Astrocyte of the spinal cord (primary cell): ENCODE measurements around the gene RPS6KC1.
"Not testable (repeated sequence)": the region's sequence is repeated elsewhere in the genome, so short reads cannot be mapped to it uniquely, and the experiment has no call there.

Experiments used
- DNase-seq: peaks from one replicate; pipeline ENCODE4 v3.0.0; 2011; ENCODE audit warnings: low read depth, low spot score
- H3K4me3 ChIP-seq: 2 replicates; pipeline ENCODE4 v1.5.1; 2011; ENCODE audit warnings: low read depth, mild to moderate bottlenecking, low read length, moderate library complexity
- in situ Hi-C: cut with HindIII; loops from 2 replicates; pipeline ENCODE4 v1.10.0; 2017; ENCODE audit warnings: low sequenced_read_pairs
- TF ChIP-seq, protein P1 (sequence below): IDR thresholded peaks from 2 replicates; pipeline ENCODE4 v1.5.1; 2012; ENCODE audit warnings: low read depth, mild to moderate bottlenecking, low read length, inconsistent platforms

RPS6KC1 gene

DNA sequence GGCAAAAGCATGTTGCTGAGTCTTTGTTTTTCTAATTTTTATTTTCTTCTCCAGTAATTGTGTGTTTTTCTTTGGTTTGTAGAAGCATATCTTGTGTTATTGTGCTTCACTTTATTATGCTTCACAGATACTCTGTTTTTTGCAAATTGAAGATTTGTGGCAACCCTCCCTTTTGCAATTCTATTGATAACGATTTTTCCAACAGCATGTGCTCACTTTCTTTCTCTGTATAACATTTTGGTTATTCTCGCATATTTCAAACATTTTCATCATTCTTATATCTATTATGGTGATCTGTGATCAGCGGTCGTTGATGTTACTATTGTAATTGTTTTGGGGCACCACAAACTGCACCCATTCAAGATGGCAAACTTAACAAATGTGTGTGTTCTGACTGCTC, 31.6 kb upstream of the RPS6KC1 start:
- TF ChIP-seq, protein P1, sequence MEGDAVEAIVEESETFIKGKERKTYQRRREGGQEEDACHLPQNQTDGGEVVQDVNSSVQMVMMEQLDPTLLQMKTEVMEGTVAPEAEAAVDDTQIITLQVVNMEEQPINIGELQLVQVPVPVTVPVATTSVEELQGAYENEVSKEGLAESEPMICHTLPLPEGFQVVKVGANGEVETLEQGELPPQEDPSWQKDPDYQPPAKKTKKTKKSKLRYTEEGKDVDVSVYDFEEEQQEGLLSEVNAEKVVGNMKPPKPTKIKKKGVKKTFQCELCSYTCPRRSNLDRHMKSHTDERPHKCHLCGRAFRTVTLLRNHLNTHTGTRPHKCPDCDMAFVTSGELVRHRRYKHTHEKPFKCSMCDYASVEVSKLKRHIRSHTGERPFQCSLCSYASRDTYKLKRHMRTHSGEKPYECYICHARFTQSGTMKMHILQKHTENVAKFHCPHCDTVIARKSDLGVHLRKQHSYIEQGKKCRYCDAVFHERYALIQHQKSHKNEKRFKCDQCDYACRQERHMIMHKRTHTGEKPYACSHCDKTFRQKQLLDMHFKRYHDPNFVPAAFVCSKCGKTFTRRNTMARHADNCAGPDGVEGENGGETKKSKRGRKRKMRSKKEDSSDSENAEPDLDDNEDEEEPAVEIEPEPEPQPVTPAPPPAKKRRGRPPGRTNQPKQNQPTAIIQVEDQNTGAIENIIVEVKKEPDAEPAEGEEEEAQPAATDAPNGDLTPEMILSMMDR = no peak
- in situ Hi-C loops = no loop called here
- H3K4me3 ChIP-seq = no peak overlapping the region
- no peak for DNase-seq

DNA sequence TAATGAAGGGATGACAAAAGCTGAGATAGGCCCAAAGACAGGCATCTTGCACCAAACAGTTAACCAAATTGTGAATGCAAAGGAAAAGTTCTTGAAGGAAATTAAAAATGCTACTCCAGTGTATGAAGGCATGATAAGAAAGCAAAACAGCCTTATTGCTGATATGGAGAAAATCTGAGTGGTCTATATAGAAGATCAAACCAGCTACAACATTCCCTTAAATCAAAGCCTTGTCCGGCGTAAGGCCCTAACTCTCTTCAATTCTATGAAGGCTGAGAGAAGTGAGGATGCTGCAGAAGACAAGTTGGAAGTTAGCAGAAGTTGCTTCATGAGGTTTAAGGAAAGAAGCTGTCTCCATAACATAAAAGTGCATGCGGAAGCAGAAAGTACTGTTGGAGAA, 31.0 kb upstream of the RPS6KC1 start:
- in situ Hi-C loops = no loop called here
- no peak for DNase-seq
- no peak overlapping the region for H3K4me3 ChIP-seq
- TF ChIP-seq, protein P1 = no peak

DNA sequence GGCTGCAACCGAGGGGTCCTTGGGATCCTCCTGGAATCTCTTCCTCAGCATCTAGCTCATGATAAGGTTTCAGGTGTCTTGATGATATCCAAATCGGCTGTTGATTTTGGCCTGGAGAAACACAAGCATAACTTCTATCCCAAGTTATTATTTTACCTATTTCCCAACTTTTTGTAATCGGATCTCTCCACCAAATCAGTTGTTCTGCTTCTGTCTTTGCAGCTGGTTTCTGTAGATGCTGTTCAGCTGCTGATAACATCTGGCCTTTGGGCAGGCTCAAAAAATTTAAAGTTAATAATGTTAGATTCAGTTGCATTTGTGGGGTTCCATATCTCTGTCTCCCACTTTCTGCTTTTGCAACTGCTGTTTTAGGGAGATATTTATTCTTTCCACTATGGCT, 24.0 kb upstream of the RPS6KC1 start:
- in situ Hi-C loops, DNase-seq, H3K4me3 ChIP-seq: not testable (repeated sequence)

DNA sequence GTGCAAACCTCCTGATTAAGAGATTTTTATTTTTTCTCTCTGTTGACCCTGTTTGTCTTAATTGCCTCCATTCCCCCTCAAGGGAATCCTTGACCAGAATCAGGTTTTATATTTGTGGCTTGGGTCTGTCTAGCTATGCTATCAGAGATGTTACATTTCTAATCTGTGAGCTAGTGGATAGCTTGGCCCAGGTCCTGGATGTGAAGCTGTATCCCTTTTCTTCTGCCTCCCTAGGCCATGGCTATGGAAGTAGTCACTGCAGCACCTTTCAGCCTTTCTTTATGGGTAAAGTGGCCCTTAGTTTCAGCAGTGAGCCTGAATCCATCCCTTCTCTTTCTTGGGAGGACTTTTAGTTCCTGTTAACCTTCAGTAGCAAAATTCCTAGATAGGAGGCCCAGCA, 18.4 kb upstream of the RPS6KC1 start:
- in situ Hi-C loops = no loop called here
- H3K4me3 ChIP-seq = no peak overlapping the region
- no peak for DNase-seq
- TF ChIP-seq, protein P1 = no peak

DNA sequence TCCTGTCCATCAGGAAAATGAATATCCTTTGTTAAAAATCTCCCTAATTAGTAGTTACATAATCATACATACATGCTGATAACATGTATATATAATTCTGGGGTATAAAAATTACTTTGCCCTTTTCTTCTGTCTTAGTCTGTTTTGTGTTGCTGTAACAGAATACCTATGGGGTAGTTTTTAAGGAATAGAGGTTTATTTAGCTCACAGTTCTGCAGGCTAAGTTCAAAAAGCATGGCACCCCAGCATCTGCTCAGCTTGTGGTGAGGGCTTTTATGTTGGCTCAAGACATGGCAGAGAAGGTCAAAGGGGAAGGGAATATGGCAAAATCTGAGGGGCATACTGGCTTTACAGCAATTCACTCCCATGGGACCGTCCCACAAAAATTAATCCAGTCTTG, 16.3 kb upstream of the RPS6KC1 start:
- in situ Hi-C loops = no loop called here
- H3K4me3 ChIP-seq = no peak overlapping the region
- TF ChIP-seq, protein P1 = no peak
- DNase-seq = no peak

DNA sequence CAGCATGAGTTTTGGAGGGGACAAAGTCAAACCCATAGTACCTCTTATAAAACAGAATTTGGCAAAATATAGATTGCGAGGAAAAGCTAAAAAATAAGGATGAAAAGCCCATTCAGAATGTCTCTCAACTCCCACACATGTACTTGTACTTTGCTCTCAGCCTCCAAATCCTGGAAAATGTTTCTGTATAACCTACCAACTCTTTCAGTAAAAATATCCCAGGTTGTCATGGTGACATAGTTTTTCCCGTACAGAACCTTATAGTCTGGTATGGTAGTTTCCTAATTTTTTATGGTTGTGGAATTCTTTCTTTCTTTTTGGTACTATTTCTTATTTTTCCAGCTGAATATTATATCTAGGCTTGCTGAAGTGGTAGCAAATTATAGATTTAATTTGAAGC, 15.5 kb upstream of the RPS6KC1 start:
- DNase-seq = no peak

DNA sequence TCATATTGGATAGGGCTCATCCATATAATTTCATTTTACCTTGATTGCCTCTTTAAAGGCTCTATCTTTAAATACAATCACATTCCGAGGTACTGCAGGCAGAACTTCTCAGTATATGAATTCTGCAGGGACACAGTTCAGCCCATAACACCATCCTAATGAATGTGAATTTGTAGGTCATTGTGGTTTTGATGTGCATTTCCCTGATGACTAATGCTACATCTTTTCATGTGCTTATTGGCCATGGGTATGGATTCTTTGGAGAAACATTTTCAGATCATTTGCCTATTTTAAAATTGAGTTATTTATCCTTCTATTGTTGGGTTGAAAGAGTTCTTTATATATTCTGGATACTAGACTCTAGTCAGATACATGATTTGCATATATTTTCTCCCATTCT, 9.6 kb upstream of the RPS6KC1 start:
- TF ChIP-seq, protein P1 = no peak
- H3K4me3 ChIP-seq = no peak overlapping the region
- DNase-seq = peak; percentile 70
- in situ Hi-C loops = no loop called here

More for the DNA sequence above, 15.5 kb upstream of the RPS6KC1 start:
- in situ Hi-C loops = no loop called here
- TF ChIP-seq, protein P1 = no peak
- H3K4me3 ChIP-seq = no peak overlapping the region

DNA sequence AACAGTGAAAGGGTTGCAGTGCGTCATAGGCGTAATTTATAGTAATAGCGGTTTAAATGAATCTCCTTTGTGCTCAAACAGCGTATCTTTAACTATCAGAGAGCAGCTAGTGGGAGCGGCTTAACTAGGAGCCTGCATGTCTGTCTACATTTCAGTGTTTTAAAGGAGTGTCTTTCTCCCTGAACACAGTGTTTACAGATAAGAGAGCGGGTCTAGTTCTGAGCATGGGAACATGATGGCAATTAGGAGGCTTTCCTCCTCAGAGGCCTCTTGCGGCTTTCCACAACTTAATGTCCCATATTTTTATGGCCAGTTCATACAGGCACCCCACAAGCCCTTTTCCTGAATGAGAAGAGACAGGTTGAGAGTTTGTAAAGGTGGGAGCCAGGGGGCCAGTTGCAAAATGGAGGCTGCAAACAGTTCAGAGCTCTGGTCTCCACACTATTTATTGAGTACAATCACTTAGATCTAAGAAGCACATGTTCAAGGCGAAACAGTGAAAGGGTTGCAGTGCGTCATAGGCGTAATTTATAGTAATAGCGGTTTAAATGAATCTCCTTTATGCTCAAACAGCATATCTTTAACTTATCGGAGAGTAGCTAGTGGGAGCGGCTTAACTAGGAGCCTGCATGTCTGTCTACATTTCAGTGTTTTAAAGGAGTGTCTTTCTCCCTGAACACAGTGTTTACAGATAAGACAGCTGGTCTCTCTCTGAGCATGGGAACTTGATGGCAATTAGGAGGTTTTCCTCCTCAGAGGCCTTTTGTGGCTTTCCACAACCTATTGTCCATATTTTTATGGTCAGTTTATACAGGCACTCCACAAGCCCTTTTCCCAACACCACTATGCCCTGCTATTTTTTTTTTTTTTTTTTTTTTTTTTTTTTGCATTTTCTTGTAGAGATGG, 5.5 kb upstream of the RPS6KC1 start:
- in situ Hi-C loops, DNase-seq: not testable (repeated sequence)

More for the DNA sequence above, 5.5 kb upstream of the RPS6KC1 start:
- H3K4me3 ChIP-seq = not testable (repeated sequence)
